PC-9 (cell line): ENCODE data around the gene CELF2. TPM values are rescaled to one million over a fixed set of nuclear protein-coding genes. Genes with fewer than 3 reads are reported as not detected.

Source experiments
- BruUV-seq: library from RNA; stranded (reverse); fragments of 400-500 nt; replicated peaks from 2 replicates; lab custom pipeline; 2021; lab: Mats Ljungman, UMichigan
- CTCF ChIA-PET: fragments of 300-600 bp; sonication (Branson Sonifier 250); formaldehyde crosslinking; loops from one replicate; lab custom pipeline; 2022; ENCODE audit warnings: antibody characterized with exemption; lab: Charles Lee
- POLR2A ChIA-PET: fragments of 300-600 bp; sonication (Branson Sonifier 250); formaldehyde crosslinking; loops from one replicate; lab custom pipeline; 2022; ENCODE audit warnings: antibody characterized with exemption; ENCODE audit not compliant: unreplicated experiment; lab: Charles Lee
- DNase-seq, 2 experiments: peaks; one replicate each; pipeline versions ENCODE4 v3.0.0 to v3.0.0-alpha.2; 2015 to 2022; ENCODE audit warnings: mixed read lengths in 1 of 2
- H2AFZ ChIP-seq: fragments of 200-600 bp; sonication (generic); 2 replicates; pipeline ENCODE4 v1.8.1; 2017; ENCODE audit warnings: antibody characterized with exemption
- H3F3A ChIP-seq: fragments of 200-600 bp; sonication (generic); 2 replicates; pipeline ENCODE4 v1.8.1; 2017; ENCODE audit warnings: antibody characterized with exemption, mild to moderate bottlenecking, low read depth; ENCODE audit not compliant: insufficient read depth
- H3K27ac ChIP-seq: fragments of 200-600 bp; sonication (generic); 2 replicates; pipeline ENCODE4 v1.6.1; 2016; ENCODE audit warnings: mixed run types
- H3K27me3 ChIP-seq: fragments of 200-600 bp; sonication (generic); 2 replicates; pipeline ENCODE4 v1.6.1; 2016; ENCODE audit warnings: low read depth, mixed run types; ENCODE audit not compliant: insufficient read depth
- H3K36me3 ChIP-seq: fragments of 200-600 bp; sonication (generic); 2 replicates; pipeline ENCODE4 v1.6.1; 2016; ENCODE audit warnings: low read depth, mixed run types
- H3K4me1 ChIP-seq: fragments of 200-600 bp; sonication (generic); replicated peaks from 2 replicates; pipeline ENCODE4 v1.6.1; 2016; ENCODE audit warnings: mixed run types; ENCODE audit not compliant: insufficient read depth
- H3K4me2 ChIP-seq: fragments of 200-600 bp; sonication (generic); 2 replicates; pipeline ENCODE4 v1.6.1; 2017; ENCODE audit warnings: mixed run types
- H3K4me3 ChIP-seq: fragments of 200-600 bp; sonication (generic); 2 replicates; pipeline ENCODE4 v1.6.1; 2016; ENCODE audit warnings: mixed run types
- H3K79me2 ChIP-seq: fragments of 200-600 bp; sonication (generic); 2 replicates; pipeline ENCODE4 v1.6.1; 2017; ENCODE audit warnings: low read depth, mixed run types
- H3K9me2 ChIP-seq: fragments of 200-600 bp; sonication (generic); 2 replicates; pipeline ENCODE4 v1.8.1; 2017; ENCODE audit warnings: mild to moderate bottlenecking; ENCODE audit not compliant: insufficient read depth
- H3K9me3 ChIP-seq: fragments of 200-600 bp; sonication (generic); 2 replicates; pipeline ENCODE4 v1.8.1; 2016; ENCODE audit warnings: low read depth; ENCODE audit not compliant: insufficient read depth
- H4K20me1 ChIP-seq: fragments of 200-600 bp; sonication (generic); 2 replicates; pipeline ENCODE4 v1.8.1; 2017; ENCODE audit not compliant: insufficient read depth
- CTCF ChIP-seq: fragments of 200-600 bp; sonication (generic); conservative IDR thresholded peaks from 2 replicates; pipeline ENCODE4 v1.6.1; 2017; ENCODE audit warnings: mixed run types, antibody characterized with exemption, mild to moderate bottlenecking, moderate library complexity
- EZH2 ChIP-seq: fragments of 200-600 bp; sonication (generic); IDR thresholded peaks from 2 replicates; pipeline ENCODE4 v1.8.0; 2017; ENCODE audit warnings: antibody characterized with exemption, low read depth
- intact Hi-C: fragments of 100-400 bp; cut with micrococcal nuclease; formaldehyde crosslinking; loops from one replicate; pipeline ENCODE4 v1.10.0; 2022; ENCODE audit not compliant: unreplicated experiment
- total RNA-seq: library from RNA; stranded (reverse); gene quantifications from 2 replicates; pipeline ENCODE4 v1.2.3, GENCODE V29; 2021

The CELF2 gene
- total RNA-seq, 1 experiment from 2014 or later = not detected

GRCh38 chr10:11280187-11280932 lies 262.7 kb downstream of the CELF2 start:
- H2AFZ ChIP-seq = no peak overlapping the region
- peaks cover 72% of the 10 kb centered on the region for H3K27me3 ChIP-seq
- H3K4me2 ChIP-seq = no peak overlapping the region
- BruUV-seq = no TSS peak
- no peak overlapping the region for H3K27ac ChIP-seq
- ChIA-PET POLR2A (no interaction called here), CTCF (no interaction called here)
- intact Hi-C loops = no loop called here
- no peak for TF ChIP-seq CTCF
- TF ChIP-seq EZH2 = no peak
- no peaks in the 10 kb centered on the region for H3K9me2 ChIP-seq
- DNase-seq = no peak
- no peaks in the 10 kb centered on the region for H3F3A ChIP-seq
- H3K4me3 ChIP-seq = no peak overlapping the region
- H4K20me1 ChIP-seq = no peaks in the 10 kb centered on the region
- no peaks in the 10 kb centered on the region for H3K4me1 ChIP-seq
- no peaks in the 10 kb centered on the region for H3K79me2 ChIP-seq
- no peaks in the 10 kb centered on the region for H3K36me3 ChIP-seq
- no peaks in the 10 kb centered on the region for H3K9me3 ChIP-seq

- Histone ChIP-seq H2AFZ (no peak overlapping the region), H3K79me2 (no peaks in the 10 kb centered on the region), H3F3A (no peaks in the 10 kb centered on the region), H3K36me3 (no peaks in the 10 kb centered on the region), H3K27me3 (peaks cover 54% of the 10 kb centered on the region), H3K4me3 (no peak overlapping the region), H4K20me1 (no peaks in the 10 kb centered on the region), H3K27ac (no peak overlapping the region), H3K4me1 (no peaks in the 10 kb centered on the region), H3K4me2 (no peak overlapping the region), H3K9me2 (no peaks in the 10 kb centered on the region), H3K9me3 (no peaks in the 10 kb centered on the region)
- intact Hi-C loops = no loop called here
- DNase-seq = no peak
- BruUV-seq = no TSS peak
- CTCF ChIA-PET = no interaction called here
- POLR2A ChIA-PET = interaction anchor here (0.6 kb wide), 1 partner anchor 1281 kb away, joined by 11 read pairs; no protein-coding TSS in a partner anchor
- TF ChIP-seq EZH2 = no peak
- TF ChIP-seq CTCF = no peak
These were observed 264.5 kb downstream of the CELF2 start for GRCh38 chr10:11282156-11282555.

- H3K4me2 ChIP-seq = no peak overlapping the region
- H2AFZ ChIP-seq = no peak overlapping the region
- intact Hi-C loops = no loop called here
- no peak for DNase-seq
- H4K20me1 ChIP-seq = no peaks in the 10 kb centered on the region
- no peaks in the 10 kb centered on the region for H3K36me3 ChIP-seq
- no peak overlapping the region for H3K27ac ChIP-seq
- ChIA-PET CTCF (no interaction called here), POLR2A (interaction anchor here (0.6 kb wide), 1 partner anchor 1282 kb away, joined by 11 read pairs; no protein-coding TSS in a partner anchor)
- no peaks in the 10 kb centered on the region for H3K79me2 ChIP-seq
- no peaks in the 10 kb centered on the region for H3F3A ChIP-seq
- H3K9me2 ChIP-seq = no peaks in the 10 kb centered on the region
- no peak overlapping the region for H3K4me3 ChIP-seq
- no TSS peak for BruUV-seq
- TF ChIP-seq CTCF = no peak
- no peak for TF ChIP-seq EZH2
- peaks cover 53% of the 10 kb centered on the region for H3K27me3 ChIP-seq
- no peaks in the 10 kb centered on the region for H3K4me1 ChIP-seq
- H3K9me3 ChIP-seq = no peaks in the 10 kb centered on the region
These were observed 265.0 kb downstream of the CELF2 start for GRCh38 chr10:11282661-11283060.
